Measurements from ENCODE around the gene FGF13. TPM values are rescaled to one million over a fixed set of nuclear protein-coding genes. Genes with fewer than 3 reads are reported as not detected.

FGF13 gene
- 0.04 TPM for total RNA-seq (2013)
- not detected for polyA plus RNA-seq
- polyA minus RNA-seq, result under 0.01 TPM in 1 of 2 replicates, not detected in the other
- total RNA-seq, result 0 to 2.5 (median 0.18) reads per million in 11 experiments

DNA sequence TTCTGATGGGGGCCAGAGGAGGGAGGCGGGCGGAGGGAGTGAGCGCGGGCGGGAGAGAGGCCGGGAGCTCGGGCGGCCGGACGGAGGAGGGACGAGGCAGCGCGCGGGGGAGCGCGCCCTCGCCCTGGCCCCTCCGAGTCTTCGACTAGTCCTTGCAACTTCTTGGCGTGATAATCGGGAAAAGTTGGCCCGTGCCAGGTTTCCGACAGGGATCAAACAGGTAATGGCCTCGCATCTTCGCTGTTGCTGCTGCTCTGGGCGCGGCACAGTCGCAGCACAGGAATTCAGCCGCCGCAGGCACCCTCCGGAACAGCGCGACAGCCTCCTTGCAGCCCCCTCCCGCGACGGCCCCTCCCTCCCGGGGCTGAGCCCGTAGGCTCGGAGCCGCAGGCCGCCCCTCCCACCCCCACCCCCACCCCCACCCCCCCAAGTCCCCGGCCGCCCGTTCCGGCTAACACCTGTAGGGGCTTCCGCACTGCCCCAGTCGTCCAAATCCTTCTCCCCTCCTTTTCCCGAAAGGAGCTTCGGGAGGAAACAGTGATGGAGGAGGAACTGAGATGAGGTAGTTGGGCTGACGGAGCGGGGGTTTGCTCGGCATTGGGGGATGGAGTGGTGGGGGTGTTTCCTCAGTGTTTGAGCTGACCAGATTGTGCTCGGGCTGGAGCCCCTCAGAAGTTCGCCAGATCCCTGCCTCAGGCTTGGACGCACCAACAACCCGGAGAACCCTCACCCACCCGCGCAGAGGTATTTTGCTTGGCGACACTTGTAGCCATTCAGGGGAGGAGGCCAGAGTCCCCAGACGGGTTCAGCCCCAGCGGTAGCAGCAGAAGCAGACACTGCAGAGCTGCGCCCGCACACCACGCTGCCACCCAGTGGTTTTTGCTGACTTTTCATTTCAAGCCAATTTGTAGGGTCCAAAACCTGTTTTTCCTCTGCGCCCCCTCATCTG is at the start of gene FGF13:
FGF13 (minus strand) TSS at position 319 of the 949 bp plus-strand sequence. CDS start 714 bp downstream, outside the sequence.
- H3K9ac ChIP-seq (ENCODE audit: insufficient read depth, low read length, poor library complexity, severe bottlenecking), result no peak within 1 kb of the TSS
- no peaks in the 10 kb centered on the region for H4K20me1 ChIP-seq (ENCODE audit: insufficient read depth, low read length)
- H3K9me3 ChIP-seq (replicated peaks in 1 of 2; ENCODE audit: control insufficient read depth in 1 of 2, insufficient read depth in 1 of 2, low read length in 2 of 2), result peaks cover 0 to 9% of the 10 kb centered on the region in 2 donors
- no peak within 1 kb of the TSS for H2AFZ ChIP-seq (ENCODE audit: insufficient read depth, low read depth, low read length, poor library complexity, severe bottlenecking)
- no peak within 1 kb of the TSS for H3K4me3 ChIP-seq (replicated peaks in 1 of 3; ENCODE audit: low read depth in 2 of 3, low read length in 3 of 3)
- H3K79me2 ChIP-seq (ENCODE audit: insufficient read depth, low read length), result no peaks in the 10 kb centered on the region
- intact Hi-C loops (cut with micrococcal nuclease), result no loop called here
- Mint-ChIP-seq H3K27ac (no peak within 1 kb of the TSS), H3K27me3 (ENCODE audit: low read depth in 3 of 3) (peaks cover 30 to 50% (median 50%) of the 10 kb centered on the region in 3 donors), H3K4me1 (no peaks in the 10 kb centered on the region), H3K4me3 (peak within 1 kb of the TSS; percentile 51 to 71), H3K9me3 (peaks cover 0 to 8% (median 3%) of the 10 kb centered on the region in 7 donors), H3K36me3 (no peaks in the 10 kb centered on the region)
- H3K4me1 ChIP-seq (ENCODE audit: control insufficient read depth in 1 of 2, insufficient read depth in 2 of 2, low read length in 2 of 2), result no peaks in the 10 kb centered on the region
- H3K27me3 ChIP-seq (ENCODE audit: control insufficient read depth in 2 of 2, insufficient read depth in 2 of 2, low read length in 2 of 2), result peaks cover 21 to 42% of the 10 kb centered on the region in 2 donors
- 0% methylated on average over 31 of the region's 65 CpGs for WGBS (ENCODE audit: insufficient coverage)
- no peaks in the 10 kb centered on the region for H3K36me3 ChIP-seq (replicated peaks in 1 of 2; ENCODE audit: control insufficient read depth in 1 of 2, insufficient read depth in 2 of 2, low read length in 2 of 2)
- TF ChIP-seq, protein P1, sequence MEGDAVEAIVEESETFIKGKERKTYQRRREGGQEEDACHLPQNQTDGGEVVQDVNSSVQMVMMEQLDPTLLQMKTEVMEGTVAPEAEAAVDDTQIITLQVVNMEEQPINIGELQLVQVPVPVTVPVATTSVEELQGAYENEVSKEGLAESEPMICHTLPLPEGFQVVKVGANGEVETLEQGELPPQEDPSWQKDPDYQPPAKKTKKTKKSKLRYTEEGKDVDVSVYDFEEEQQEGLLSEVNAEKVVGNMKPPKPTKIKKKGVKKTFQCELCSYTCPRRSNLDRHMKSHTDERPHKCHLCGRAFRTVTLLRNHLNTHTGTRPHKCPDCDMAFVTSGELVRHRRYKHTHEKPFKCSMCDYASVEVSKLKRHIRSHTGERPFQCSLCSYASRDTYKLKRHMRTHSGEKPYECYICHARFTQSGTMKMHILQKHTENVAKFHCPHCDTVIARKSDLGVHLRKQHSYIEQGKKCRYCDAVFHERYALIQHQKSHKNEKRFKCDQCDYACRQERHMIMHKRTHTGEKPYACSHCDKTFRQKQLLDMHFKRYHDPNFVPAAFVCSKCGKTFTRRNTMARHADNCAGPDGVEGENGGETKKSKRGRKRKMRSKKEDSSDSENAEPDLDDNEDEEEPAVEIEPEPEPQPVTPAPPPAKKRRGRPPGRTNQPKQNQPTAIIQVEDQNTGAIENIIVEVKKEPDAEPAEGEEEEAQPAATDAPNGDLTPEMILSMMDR (IDR thresholded peaks at IDR 0.05), result no peak
- no peak within 1 kb of the TSS for H3K27ac ChIP-seq (ENCODE audit: low read depth in 1 of 2, low read length in 2 of 2)
- no peak for DNase-seq
- H3K4me2 ChIP-seq (replicated peaks; ENCODE audit: extremely low read depth, low read length, poor library complexity, severe bottlenecking), result no peak within 1 kb of the TSS

DNA sequence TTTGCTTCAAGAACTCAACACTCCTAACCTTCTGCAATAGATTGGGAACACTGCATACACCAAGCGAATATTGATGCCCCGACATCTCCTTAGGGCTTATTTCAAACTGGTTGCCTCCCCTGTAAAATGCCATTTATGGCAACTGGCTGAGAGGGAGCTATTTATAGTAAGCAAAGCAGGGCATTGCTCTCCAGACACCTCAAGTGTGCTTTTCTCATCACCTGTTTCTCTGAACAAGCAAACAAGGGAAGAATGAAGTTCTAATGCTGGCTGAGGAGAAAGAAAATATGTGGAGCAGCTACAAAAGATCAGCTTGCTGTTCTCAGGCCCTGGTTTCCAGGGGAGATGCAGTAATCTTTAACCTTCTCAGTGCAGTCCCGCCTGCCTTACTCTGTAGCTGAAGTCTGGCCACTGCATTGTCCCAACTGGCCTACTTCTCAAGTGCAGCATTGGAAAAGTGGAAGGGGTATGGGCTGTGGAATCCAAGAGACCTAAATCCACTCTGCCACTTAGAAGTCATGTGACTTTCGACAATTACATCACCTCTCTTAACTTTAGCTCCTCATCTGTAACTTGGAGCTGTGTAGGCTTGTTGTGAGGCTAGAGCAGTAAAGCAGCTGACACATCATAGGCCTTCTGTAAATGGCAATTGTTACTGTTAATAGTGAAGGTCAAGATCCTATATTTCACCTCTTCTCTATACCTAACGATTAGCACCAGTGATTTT is 47.9 kb upstream of the FGF13 start:
- Histone ChIP-seq H3K79me2 (ENCODE audit: insufficient read depth, low read length) (no peaks in the 10 kb centered on the region), H3K27me3 (ENCODE audit: control insufficient read depth in 2 of 2, insufficient read depth in 2 of 2, low read length in 2 of 2) (peaks cover 3 to 12% of the 10 kb centered on the region in 2 donors), H3K36me3 (replicated peaks in 1 of 2; ENCODE audit: control insufficient read depth in 1 of 2, insufficient read depth in 2 of 2, low read length in 2 of 2) (no peaks in the 10 kb centered on the region), H3K4me1 (ENCODE audit: control insufficient read depth in 1 of 2, insufficient read depth in 2 of 2, low read length in 2 of 2) (no peaks in the 10 kb centered on the region), H2AFZ (ENCODE audit: insufficient read depth, low read depth, low read length, poor library complexity, severe bottlenecking) (no peak overlapping the region), H3K4me3 (replicated peaks in 1 of 3; ENCODE audit: low read depth in 2 of 3, low read length in 3 of 3) (no peak overlapping the region), H4K20me1 (ENCODE audit: insufficient read depth, low read length) (no peaks in the 10 kb centered on the region), H3K9ac (ENCODE audit: insufficient read depth, low read length, poor library complexity, severe bottlenecking) (no peak overlapping the region), H3K4me2 (replicated peaks; ENCODE audit: extremely low read depth, low read length, poor library complexity, severe bottlenecking) (no peak overlapping the region), H3K9me3 (replicated peaks in 1 of 2; ENCODE audit: control insufficient read depth in 1 of 2, insufficient read depth in 1 of 2, low read length in 2 of 2) (no peaks in the 10 kb centered on the region), H3K27ac (ENCODE audit: low read depth in 1 of 2, low read length in 2 of 2) (no peak overlapping the region)
- intact Hi-C loops (cut with micrococcal nuclease), result no loop called here
- Mint-ChIP-seq H3K36me3 (no peaks in the 10 kb centered on the region), H3K27ac (no peak overlapping the region), H3K9me3 (no peaks in the 10 kb centered on the region), H3K4me1 (no peaks in the 10 kb centered on the region), H3K4me3 (no peak overlapping the region), H3K27me3 (ENCODE audit: low read depth in 3 of 3) (peaks cover 0 to 5% (median 4%) of the 10 kb centered on the region in 3 donors)
- TF ChIP-seq, protein P1 (IDR thresholded peaks at IDR 0.05), result no peak
- WGBS (ENCODE audit: insufficient coverage), result no CpG with 5 or more reads among the region's 5 CpGs
- DNase-seq, result no peak

Measured in CD14-positive monocyte (primary cell).